Aorta (tissue), 5 donors: ENCODE measurements around the gene HNRNPM. TPM values are rescaled to one million over a fixed set of nuclear protein-coding genes. Genes with fewer than 3 reads are reported as not detected.
"Not testable (repeated sequence)": the region's sequence is repeated elsewhere in the genome, so short reads cannot be mapped to it uniquely, and the experiment has no call there.

Experiments
- ATAC-seq: fragments of 200-7000 bp; cut with Tn5 transposase; one replicate; pipeline ENCODE4 v1.9.1; 2022; ENCODE audit warnings: moderate library complexity; ENCODE audit not compliant: low FRiP score
- DNase-seq, 2 donors: peaks; one replicate each; pipeline ENCODE4 v3.0.0-alpha.2; 2020
- H3K27ac ChIP-seq, 2 donors: one replicate each; pipeline ENCODE4 v1.5.1; 2013; ENCODE audit warnings: low read length in 2 of 2, mild to moderate bottlenecking in 2 of 2, moderate library complexity in 2 of 2, control low read depth in 1 of 2, inconsistent platforms in 1 of 2, low read depth in 1 of 2
- H3K27me3 ChIP-seq, 2 donors: one replicate each; pipeline ENCODE4 v1.6.1; 2013; ENCODE audit warnings: control low read depth in 1 of 2, low read length in 1 of 2, mild to moderate bottlenecking in 1 of 2, moderate library complexity in 1 of 2; ENCODE audit not compliant: insufficient read depth in 2 of 2, control insufficient read depth in 1 of 2
- H3K36me3 ChIP-seq, 2 donors: one replicate each; pipeline ENCODE4 v1.6.1; 2013; ENCODE audit warnings: control low read depth in 1 of 2, low read length in 1 of 2, mild to moderate bottlenecking in 1 of 2; ENCODE audit not compliant: insufficient read depth in 2 of 2, control insufficient read depth in 1 of 2
- H3K4me1 ChIP-seq, 2 donors: one replicate each; pipeline ENCODE4 v1.6.1; 2013; ENCODE audit warnings: low read length in 2 of 2, control low read depth in 1 of 2, mild to moderate bottlenecking in 1 of 2, moderate library complexity in 1 of 2; ENCODE audit not compliant: insufficient read depth in 2 of 2, control insufficient read depth in 1 of 2
- H3K4me3 ChIP-seq, 2 donors: one replicate each; pipeline ENCODE4 v1.5.1; 2013; ENCODE audit warnings: low read length in 2 of 2, control low read depth in 1 of 2, mild to moderate bottlenecking in 1 of 2
- H3K9me3 ChIP-seq: one replicate; pipeline ENCODE4 v1.6.1; 2013; ENCODE audit warnings: mild to moderate bottlenecking, low read length; ENCODE audit not compliant: control insufficient read depth
- WGBS, 2 donors: extraction: QIAGEN DNeasy Blood & Tissue Kit; methylation state at CpG; one replicate each; pipeline ENCODE4 v1.1.7; 2013; 5-methylcytosine and 5-hydroxymethylcytosine counted together
- intact Hi-C, 2 donors: fragments of 100-400 bp; cut with DNase I; formaldehyde crosslinking; loops; one replicate each; pipeline versions ENCODE4 v1.14.2 to v1.15.0; 2022
- polyA plus RNA-seq, 2 donors: library from polyadenylated mRNA; stranded (reverse); fragments of 200-250 nt; gene quantifications; one replicate each; pipeline ENCODE4 v1.2.3, GENCODE V29; 2013
- total RNA-seq, 2 donors: library from RNA; stranded (reverse); fragmentation: NEBNext Ultra II Directional; extraction: Animal tissue kit (Norgen Biotek cat#: 25700); gene quantifications; one replicate each; pipeline ENCODE4 v1.2.1, GENCODE V29; 2021
- donor health status: healthy with polysubstance abuse.
- donor health status: Bipolar disorder and iron deficiency.
- donor health status: DM: no; HTN: no; CAD: no.
- donor health status: DM: no; HTN: no; CAD: no.
- donor health status: DM: yes; HTN: yes; CAD: no.

The HNRNPM gene
- total and polyA plus RNA-seq, 4 donors, result 106 to 148 (median 123) TPM

DNA sequence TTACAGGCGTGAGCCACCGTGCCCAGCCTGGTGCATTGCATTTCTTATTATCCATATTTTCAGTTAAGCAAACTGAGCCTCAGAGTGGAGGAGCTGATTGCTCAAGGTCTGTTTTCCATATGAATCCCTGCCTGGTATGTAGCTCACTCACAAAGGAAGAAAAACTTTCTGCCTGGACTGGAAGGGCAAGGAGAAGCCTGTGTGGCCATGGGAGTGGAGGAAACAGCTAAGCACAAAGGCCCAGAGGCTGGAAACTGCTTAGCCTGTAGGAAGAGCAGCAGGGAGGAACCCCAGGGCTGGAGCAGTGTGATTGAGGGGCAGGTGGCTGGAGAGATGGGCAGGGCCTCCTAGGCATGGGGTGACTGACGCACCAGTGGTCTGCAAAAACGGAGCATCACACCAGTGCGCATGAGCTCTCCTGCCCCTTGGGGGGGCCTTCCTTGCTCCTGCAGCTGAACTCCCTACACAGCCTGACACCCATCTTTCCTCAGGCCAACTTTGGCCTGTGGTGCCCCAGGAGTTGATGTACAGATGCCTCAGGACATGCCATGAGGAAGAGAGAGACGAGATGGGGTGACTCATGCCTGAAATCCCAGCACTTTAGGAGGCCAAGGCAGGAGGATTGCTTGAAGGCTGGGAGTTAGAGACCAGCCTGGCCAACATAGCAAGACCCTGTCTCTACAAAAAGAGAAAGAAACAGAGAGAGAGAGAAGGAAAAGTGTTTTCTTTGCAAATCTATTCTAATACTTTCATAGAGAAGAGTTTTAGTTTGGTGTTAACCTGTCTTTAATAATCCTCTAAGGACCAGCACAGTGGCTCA lies 2.8 kb upstream of the HNRNPM start:
- Histone ChIP-seq H3K4me1 (peaks cover 0 to 2% of the 10 kb centered on the region in 2 donors), H3K36me3 (no peaks in the 10 kb centered on the region), H3K27me3 (no peaks in the 10 kb centered on the region), H3K9me3 (no peaks in the 10 kb centered on the region), H3K27ac (no peak overlapping the region), H3K4me3 (no peak overlapping the region)
- DNase-seq, result peak; percentile 6 to 7
- no peak for ATAC-seq
- intact Hi-C loops, result no loop called here
- 84% methylated on average over 6 of the region's 6 CpGs for WGBS, 2 donors

DNA sequence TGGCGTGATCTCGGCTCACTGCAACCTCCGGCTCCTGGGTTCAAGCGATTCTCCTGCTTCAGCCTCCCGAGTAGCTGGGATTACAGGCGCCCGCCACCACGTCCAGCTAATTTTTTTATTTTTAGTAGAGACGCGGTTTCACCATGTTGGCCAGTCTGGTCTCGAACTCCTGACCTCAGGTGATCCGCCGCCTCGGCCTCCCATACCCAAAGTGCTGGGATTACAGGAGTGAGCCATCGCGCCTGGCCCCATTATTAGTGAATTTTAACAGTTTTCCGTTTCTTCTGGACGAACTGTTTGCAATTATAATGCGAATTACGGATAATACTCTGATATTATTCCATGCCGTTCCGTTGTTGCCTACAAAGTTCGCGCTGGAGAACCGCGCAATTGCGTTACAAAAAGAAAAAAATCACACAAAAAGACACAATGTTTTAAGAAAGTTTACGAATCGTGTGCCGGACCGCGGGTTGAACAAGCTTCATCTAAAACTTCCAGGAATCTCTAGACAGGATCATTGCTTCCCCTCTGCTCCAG lies 567 bp upstream of the HNRNPM start:
- Histone ChIP-seq H3K4me3 (peak overlapping the region; percentile 56 to 58), H3K27ac (peak overlapping the region in 1 of 2 donors; percentile 52)
- intact Hi-C loops, ATAC-seq, H3K4me1 ChIP-seq, H3K36me3 ChIP-seq, H3K27me3 ChIP-seq, H3K9me3 ChIP-seq: not testable (repeated sequence)
- DNase-seq, result peak in 1 of 2 donors; percentile 30
- 23 to 27% methylated on average over 32 of the region's 32 CpGs for WGBS, 2 donors

DNA sequence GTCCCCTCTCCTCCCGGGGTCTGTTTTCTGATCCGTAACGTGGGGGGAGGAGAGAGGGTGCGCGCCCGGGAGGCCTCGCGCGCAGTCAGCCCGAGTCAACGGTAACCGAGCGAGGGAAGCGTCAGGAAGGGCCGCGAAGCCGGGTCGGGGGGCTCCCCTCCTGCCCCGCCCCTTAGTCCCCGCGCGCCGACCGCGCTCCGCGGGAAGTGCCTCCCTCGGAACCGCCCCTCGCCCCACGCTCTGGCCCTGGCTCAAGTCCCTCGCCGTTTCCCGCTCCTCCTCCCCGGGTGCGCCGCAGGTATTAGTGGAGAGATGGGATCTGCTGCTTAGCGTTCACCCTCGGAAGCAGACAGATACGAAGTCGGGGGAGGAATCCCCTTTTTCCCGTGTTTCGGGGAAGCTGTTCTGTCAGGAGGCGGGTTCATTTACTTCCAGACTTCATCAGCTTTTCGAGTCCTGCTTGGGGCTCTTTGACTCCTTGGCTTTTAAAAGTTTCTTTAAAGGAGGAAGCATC lies 770 bp downstream of the HNRNPM start:
- H3K27ac ChIP-seq, result peak overlapping the region; percentile 81
- DNase-seq, result peak; percentile 74 to 90
- H3K27me3 ChIP-seq, result no peaks in the 10 kb centered on the region
- peak; percentile 73 for ATAC-seq
- H3K4me1 ChIP-seq, result peaks cover 0 to 4% of the 10 kb centered on the region in 2 donors
- H3K9me3 ChIP-seq, result no peaks in the 10 kb centered on the region
- H3K4me3 ChIP-seq, result peak overlapping the region; percentile 65 to 95
- 0% methylated on average over 13 to 45 of the region's 45 CpGs for WGBS, 2 donors
- H3K36me3 ChIP-seq, result no peaks in the 10 kb centered on the region
- intact Hi-C loops, result loop anchor here in 1 of 2 donors (5.0 kb wide), 1 partner anchor 33 kb away; the partner anchor contains the start of gene MARCHF2

DNA sequence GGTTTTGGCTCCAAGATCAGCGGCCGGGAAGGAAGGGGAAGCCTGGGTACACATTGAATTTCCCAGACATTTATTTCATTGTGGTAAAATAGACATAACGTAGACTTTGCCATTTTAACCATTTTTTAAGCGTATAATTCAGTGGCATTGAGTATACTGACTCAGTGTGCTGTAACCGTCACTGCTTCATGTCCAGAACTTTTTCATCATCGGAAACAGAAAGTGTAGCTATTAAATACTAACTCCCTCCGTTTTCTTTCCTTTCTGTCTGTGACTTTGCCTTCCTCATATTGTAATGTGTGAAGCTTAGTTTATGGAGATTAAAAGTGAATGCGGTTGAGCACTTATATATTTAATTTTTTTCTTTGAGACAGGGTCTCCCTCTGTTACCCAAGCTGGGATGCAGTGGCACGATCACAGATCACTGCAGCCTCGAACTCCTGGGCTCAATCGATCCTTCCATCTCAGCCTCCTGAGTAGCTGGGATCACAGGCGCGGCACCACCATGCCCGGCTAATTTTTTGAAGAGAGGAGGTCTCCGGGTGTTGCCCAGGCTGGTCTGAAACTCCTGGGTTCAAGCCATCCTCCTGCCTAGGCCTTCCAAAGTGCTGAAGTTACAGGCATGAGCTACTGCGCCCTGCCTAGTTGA lies 1.4 kb downstream of the HNRNPM start:
- no peaks in the 10 kb centered on the region for H3K9me3 ChIP-seq
- no peaks in the 10 kb centered on the region for H3K36me3 ChIP-seq
- intact Hi-C loops, result loop anchor here in 1 of 2 donors (5.0 kb wide), 1 partner anchor 34 kb away; the partner anchor contains the start of gene MARCHF2
- H3K4me3 ChIP-seq, result peak overlapping the region; percentile 65 to 95
- no peak for ATAC-seq
- peak in 1 of 2 donors; percentile 13 for DNase-seq
- no peaks in the 10 kb centered on the region for H3K27me3 ChIP-seq
- H3K27ac ChIP-seq, result peak overlapping the region in 1 of 2 donors; percentile 9
- 22% methylated on average over 16 of the region's 16 CpGs for WGBS, 2 donors
- H3K4me1 ChIP-seq, result peaks cover 0 to 4% of the 10 kb centered on the region in 2 donors

DNA sequence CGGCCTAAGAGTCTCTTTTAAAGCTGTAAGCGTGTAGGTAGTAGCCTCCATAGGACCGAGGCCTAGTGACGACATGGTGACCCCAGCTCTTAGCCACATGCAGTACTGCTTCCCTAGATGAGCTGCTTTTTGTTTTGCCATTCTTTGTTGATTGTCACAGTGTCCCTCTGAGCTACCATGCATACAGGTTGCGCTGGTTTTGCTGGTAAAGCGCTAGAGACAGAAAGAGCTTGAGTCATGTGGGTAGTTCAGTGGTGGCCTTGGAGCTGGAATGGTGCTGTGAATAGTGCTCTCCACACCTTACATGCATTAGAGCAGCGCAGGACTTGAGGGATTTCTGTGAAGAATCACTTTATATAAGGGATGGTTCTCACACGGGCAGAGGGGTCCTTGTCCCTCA lies 5.1 kb downstream of the HNRNPM start:
- H3K4me1 ChIP-seq, result peaks cover 5 to 8% of the 10 kb centered on the region in 2 donors
- H3K4me3 ChIP-seq, result no peak overlapping the region
- no peaks in the 10 kb centered on the region for H3K27me3 ChIP-seq
- H3K36me3 ChIP-seq, result peaks cover 0 to 2% of the 10 kb centered on the region in 2 donors
- ATAC-seq, result no peak
- no peak for DNase-seq
- 70 to 81% methylated on average over 7 of the region's 8 CpGs for WGBS, 2 donors
- intact Hi-C loops, result loop anchor here in 1 of 2 donors (5.0 kb wide), 1 partner anchor 38 kb away; the partner anchor contains the start of gene MARCHF2
- H3K9me3 ChIP-seq, result no peaks in the 10 kb centered on the region
- no peak overlapping the region for H3K27ac ChIP-seq

DNA sequence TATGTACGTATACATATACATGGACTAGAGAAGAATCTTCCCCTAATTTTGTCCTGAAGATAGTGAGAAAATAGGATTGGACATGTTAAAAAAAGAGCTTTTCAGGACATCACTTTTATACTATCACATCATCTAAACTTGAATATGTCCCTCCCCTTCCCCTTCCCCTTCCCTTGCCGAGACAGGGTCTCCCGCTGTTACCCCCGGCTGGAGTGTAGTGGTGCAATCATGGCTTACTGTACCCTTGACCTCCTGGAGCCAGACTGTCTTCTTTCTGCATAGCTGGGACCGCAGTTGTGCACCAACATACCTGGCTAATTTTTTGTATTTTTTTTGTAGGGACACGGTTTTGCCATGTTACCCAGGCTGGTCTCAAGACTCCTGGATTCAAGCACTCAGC lies 6.6 kb downstream of the HNRNPM start:
- no peaks in the 10 kb centered on the region for H3K27me3 ChIP-seq
- H3K4me3 ChIP-seq, result no peak overlapping the region
- WGBS, 2 donors, result 68 to 70% methylated on average over 6 of the region's 6 CpGs
- no peaks in the 10 kb centered on the region for H3K9me3 ChIP-seq
- ATAC-seq (no peak), DNase-seq (peak in 1 of 2 donors; percentile 9)
- H3K4me1 ChIP-seq, result peaks cover 5 to 8% of the 10 kb centered on the region in 2 donors
- H3K36me3 ChIP-seq, result peaks cover 0 to 4% of the 10 kb centered on the region in 2 donors
- intact Hi-C loops, result no loop called here
- peak overlapping the region in 1 of 2 donors; percentile 14 for H3K27ac ChIP-seq

DNA sequence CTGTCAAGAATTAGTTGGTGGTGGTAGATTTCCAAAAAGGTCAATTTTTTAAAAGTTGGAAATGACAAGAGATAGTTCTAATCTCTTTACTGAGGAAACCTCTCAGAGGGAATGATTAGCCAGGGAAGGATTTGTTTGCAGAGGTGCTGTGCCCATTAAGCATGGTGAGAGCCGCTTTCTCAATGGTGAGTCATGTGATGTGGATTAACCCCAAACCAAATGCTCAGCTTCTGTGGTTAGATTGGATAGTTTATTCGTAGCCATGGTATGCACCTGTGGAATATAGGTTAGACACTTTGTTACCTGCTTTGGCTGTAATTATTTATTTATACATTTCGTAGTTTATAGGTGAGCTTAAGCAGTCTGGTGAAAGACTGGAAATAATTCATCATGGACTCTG lies 7.1 kb downstream of the HNRNPM start:
- ATAC-seq (no peak), DNase-seq (peak in 1 of 2 donors; percentile 6)
- H3K27ac ChIP-seq, result no peak overlapping the region
- peaks cover 0 to 4% of the 10 kb centered on the region in 2 donors for H3K36me3 ChIP-seq
- 42 to 49% methylated on average over 3 of the region's 3 CpGs for WGBS, 2 donors
- peaks cover 5 to 6% of the 10 kb centered on the region in 2 donors for H3K4me1 ChIP-seq
- intact Hi-C loops, result no loop called here
- no peaks in the 10 kb centered on the region for H3K27me3 ChIP-seq
- H3K9me3 ChIP-seq, result no peaks in the 10 kb centered on the region
- no peak overlapping the region for H3K4me3 ChIP-seq

DNA sequence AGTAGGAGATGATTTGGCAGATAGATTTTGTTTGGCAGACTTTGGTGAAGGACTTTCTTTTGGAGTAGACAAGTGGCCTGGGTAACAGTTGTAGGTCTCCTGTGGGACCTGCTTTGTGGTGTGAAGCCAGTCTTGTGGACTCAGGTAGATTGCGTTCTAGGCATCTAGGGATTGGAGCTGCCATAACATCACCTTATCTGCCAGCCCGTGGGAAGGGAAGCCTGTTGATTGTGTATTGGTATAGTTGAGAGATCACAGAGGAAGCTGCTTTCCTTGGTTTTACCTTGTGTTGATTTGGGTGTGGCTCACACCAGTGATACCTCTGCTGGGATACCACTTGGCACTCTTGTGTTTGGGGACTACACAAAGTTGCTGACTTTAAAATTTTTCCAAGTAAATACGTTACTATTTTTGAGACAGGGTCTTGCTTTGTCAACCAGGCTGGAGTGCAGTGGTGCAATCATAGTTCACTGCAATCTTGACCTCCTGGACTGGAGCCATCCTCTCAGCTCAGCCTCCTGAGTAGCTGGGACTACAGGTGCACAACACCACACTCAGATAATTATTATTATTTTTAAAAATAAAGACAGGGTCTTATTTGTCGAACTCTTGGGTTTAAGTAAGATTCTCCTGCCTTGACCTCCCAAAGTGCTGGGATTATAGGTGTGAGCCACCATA lies 7.8 kb downstream of the HNRNPM start:
- WGBS, 2 donors, result 56 to 60% methylated on average over 4 of the region's 4 CpGs
- Histone ChIP-seq H3K27ac (no peak overlapping the region), H3K4me1 (peaks cover 5 to 6% of the 10 kb centered on the region in 2 donors), H3K9me3 (no peaks in the 10 kb centered on the region), H3K4me3 (no peak overlapping the region), H3K36me3 (peaks cover 0 to 6% of the 10 kb centered on the region in 2 donors), H3K27me3 (no peaks in the 10 kb centered on the region)
- DNase-seq, result peak in 1 of 2 donors; percentile 7
- no peak for ATAC-seq
- intact Hi-C loops, result no loop called here
